ENCODE results near the gene NTNG1.

Gene NTNG1

DNA sequence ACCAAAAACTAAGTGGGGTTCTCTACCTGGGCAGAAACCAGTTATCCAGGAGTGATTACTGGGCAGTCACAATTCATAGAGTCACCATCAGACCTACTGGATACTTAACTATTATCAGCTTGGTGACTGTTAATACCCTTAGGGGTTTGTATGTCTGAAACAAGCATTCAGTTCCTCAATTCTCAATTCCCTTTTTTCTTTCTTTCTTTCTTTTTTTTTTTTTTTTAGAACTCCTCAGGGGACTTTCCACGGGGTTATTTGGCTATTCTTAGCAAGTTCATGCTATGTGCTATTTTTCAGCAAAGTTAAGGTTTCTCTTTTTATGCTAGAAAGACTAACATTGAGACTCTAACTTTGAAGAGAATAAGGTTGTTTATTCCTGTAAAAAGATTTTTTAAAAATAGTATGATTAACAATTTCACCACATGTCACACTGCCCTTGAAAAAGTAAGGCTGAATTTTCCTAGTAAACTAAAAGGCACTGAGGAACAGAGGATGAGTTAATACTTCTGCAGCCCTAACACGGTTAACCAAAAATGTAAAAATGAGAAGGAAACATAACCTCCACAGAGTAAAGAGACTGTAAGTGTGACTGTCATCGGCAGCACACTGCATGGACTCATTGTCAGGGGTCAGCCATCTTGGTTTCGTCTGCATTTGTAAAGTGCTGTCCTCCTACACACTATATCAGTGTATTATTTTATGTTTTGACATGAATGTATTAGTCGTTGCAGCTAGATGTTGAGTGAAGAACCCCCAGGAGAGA lies 310.2 kb downstream of the NTNG1 start:
- DNase-seq (ENCODE audit: low spot score) (no peak), FAIRE-seq (no peak)

DNA sequence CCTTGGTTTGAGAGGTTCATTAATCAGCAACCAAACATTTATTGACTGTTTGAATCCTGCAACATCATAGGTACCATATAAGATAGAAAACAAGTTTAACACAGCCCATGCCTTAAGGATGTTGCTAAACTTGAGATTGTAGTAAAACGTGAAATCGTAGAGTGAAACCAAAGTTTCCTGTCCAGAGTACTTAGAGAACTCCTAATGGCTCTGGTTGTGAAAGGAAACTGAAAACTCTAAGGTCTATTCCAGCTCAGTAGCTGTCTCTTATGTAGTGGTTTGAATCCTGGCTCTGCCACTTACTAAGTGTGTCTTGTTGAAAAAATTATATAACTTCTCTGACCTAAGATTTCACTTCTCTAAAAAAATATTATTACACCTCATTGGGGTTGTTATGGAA lies 310.9 kb downstream of the NTNG1 start:
- DNase-seq (ENCODE audit: low spot score) (no peak), FAIRE-seq (no peak)

- FAIRE-seq (no peak), DNase-seq (ENCODE audit: low spot score) (no peak)
Observed at GRCh38 chr1:107454791-107455190, 314.0 kb downstream of the NTNG1 start.

GRCh38 chr1:107457989-107458388 lies 317.1 kb downstream of the NTNG1 start:
- DNase-seq (ENCODE audit: low spot score) = no peak
- FAIRE-seq = no peak

DNA sequence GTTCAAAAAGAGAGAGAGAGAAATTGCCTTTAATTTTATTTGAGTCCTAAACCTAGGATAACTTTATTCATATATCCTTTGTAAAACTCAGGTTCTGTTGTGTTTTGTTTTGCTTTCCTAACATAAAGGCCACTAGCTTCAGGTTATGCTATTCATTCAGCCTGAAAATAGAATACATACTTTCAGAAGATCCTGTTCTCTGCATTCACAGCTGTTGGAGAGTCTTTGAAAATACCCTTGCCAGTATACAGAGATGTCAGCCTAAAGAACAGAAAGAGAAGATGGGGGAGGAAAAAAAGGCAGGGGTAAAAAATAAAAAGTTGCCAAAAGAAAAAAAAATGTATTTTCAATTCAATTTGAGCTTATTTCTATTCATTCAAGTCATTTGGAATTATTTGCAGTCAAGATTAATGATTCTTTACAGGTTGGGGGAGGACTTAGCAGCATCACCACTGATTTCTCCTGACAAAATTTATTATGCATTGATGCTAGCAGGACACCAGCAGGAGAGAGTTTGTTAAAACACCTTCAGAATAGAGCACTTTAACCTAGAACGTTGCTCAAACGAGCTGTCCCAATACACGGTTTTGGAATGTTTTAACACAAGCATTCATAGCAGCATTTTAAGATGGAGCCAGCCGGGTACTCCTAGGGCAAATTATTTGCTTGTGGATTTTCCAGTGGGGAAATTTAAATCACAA lies 318.5 kb downstream of the NTNG1 start:
- DNase-seq (ENCODE audit: low spot score) = no peak

DNA sequence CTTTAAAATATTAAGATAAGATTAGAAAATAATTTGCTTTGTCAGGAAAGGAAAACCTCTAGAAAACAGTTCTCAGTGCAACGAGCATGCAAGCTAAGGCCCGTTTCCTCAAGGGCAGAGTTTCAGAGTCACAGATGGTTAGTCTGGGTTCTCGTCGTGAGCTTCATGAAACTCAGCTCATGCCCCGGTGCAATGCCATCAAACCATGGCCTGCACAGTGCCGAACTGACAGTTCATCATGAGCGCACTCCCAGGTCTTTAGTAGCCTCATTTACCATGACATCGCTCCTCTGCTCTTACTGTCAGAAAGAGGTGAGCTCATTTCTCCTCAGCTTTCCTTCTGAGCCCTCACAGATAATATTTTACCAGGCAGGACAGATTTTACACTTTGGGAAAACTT lies 319.2 kb downstream of the NTNG1 start:
- FAIRE-seq (no peak), DNase-seq (ENCODE audit: low spot score) (no peak)

More for the DNA sequence above, 318.5 kb downstream of the NTNG1 start:
- FAIRE-seq = no peak

GRCh38 chr1:107464827-107465226 lies 324.0 kb downstream of the NTNG1 start:
- FAIRE-seq = no peak
- DNase-seq (ENCODE audit: low spot score) = no peak

DNA sequence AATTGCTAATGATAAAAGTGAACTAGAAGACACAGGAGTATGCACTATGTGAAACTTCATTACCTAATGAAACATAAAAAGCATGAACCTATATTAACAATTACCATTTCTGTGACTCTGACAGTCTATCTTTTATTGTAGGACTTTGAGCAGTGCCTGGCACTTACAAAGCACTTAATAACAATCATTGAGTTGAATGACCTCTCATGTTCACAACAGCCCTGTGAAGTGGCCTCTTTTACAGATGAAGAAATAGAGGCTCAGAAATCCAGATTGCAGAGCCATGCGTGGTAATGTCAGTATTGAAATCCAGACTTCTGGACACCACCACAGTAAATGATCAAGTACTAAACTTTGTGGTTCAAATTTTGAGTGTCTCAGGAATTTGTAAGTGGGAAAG lies 326.4 kb downstream of the NTNG1 start:
- FAIRE-seq (no peak), DNase-seq (ENCODE audit: low spot score) (no peak)

GRCh38 chr1:107467811-107468210 lies 327.0 kb downstream of the NTNG1 start:
- DNase-seq (ENCODE audit: low spot score) (no peak), FAIRE-seq (no peak)

- FAIRE-seq (no peak), DNase-seq (ENCODE audit: low spot score) (no peak)
Observed at GRCh38 chr1:107473065-107473464, 332.2 kb downstream of the NTNG1 start.

GRCh38 chr1:107474877-107475612 lies 334.2 kb downstream of the NTNG1 start:
- DNase-seq (ENCODE audit: low spot score) = no peak
- FAIRE-seq = no peak

- FAIRE-seq = no peak
- no peak for DNase-seq (ENCODE audit: low spot score)
Observed at GRCh38 chr1:107477233-107477632, 336.4 kb downstream of the NTNG1 start.

- FAIRE-seq (no peak), DNase-seq (ENCODE audit: low spot score) (no peak)
Observed at GRCh38 chr1:107479865-107480350, 339.1 kb downstream of the NTNG1 start.

GRCh38 chr1:107480548-107481415 lies 339.9 kb downstream of the NTNG1 start:
- no peak for FAIRE-seq

GRCh38 chr1:107481756-107482384 lies 341.0 kb downstream of the NTNG1 start:
- FAIRE-seq (no peak), DNase-seq (ENCODE audit: low spot score) (no peak)

More at GRCh38 chr1:107480548-107481415, 339.9 kb downstream of the NTNG1 start:
- DNase-seq (ENCODE audit: low spot score) = no peak

- no peak for DNase-seq (ENCODE audit: low spot score)
- no peak for FAIRE-seq
Observed at GRCh38 chr1:107483949-107484348, 343.1 kb downstream of the NTNG1 start.

DNA sequence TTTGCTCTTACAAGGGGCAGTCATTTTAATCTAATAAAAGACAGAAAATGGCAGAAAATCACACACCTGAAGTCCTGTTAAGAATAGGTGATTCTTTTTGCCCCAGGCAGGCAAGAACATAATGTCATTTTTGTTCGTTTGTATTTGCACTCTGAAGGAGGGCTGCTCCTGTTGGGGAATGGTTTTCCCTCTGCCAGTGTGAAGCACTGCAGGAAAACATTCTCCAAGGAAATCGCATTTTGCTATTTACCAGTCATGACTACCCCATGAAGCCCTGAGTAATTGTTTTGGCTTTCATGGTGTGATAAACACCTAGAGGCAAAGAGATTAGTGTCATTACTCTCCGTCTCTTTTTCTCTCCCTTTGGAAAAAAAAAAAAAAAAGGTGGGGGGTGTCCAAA lies 345.5 kb downstream of the NTNG1 start:
- FAIRE-seq (no peak), DNase-seq (ENCODE audit: low spot score) (no peak)

GRCh38 chr1:107487506-107487905 lies 346.7 kb downstream of the NTNG1 start:
- no peak for DNase-seq (ENCODE audit: low spot score)
- no peak for FAIRE-seq

- FAIRE-seq (no peak), DNase-seq (ENCODE audit: low spot score) (no peak)
Observed at GRCh38 chr1:107491582-107491981, 350.7 kb downstream of the NTNG1 start.

DNA sequence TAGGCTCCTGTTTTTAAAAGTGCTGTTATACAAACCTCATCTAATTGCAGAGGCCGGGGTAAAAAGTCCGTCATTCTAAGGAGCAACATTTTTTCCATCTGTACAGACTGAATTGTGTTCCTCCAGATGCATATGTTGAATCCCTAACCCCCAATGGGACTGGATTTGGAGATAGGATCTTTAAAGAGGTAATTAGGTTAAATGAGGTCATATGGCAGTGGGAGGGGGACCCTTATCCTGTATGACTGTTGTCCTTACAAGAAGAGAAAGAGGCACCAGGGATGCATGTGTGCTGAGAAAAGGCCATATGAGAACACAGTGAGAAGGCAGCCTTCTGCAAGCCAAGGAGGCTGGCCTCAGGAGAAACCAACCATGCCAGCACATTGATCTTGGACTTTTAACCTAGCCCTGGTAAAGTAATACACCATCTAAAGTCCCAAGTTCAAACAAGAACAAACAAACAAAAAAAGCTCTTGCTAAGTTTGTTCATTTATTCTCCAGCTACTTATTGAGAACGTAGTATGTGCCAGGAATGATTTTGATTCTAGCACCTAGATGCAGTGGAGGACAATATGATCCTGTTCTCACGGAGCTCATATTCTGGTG lies 352.4 kb downstream of the NTNG1 start:
- FAIRE-seq = no peak
- no peak for DNase-seq (ENCODE audit: low spot score)
